Muscle layer of colon (tissue), 2 donors: ENCODE data around the gene GOLGA3.

Experiments
- H3K27ac ChIP-seq: one replicate; pipeline ENCODE4 v1.7.0; 2013; ENCODE audit warnings: low read depth, mild to moderate bottlenecking, low read length, moderate library complexity
- H3K27me3 ChIP-seq, 2 donors: one replicate each; pipeline ENCODE4 v1.7.0; 2013; ENCODE audit warnings: low read length in 2 of 2, mild to moderate bottlenecking in 2 of 2; ENCODE audit not compliant: insufficient read depth in 2 of 2, control insufficient read depth in 1 of 2
- H3K36me3 ChIP-seq: one replicate; pipeline ENCODE4 v1.7.0; 2013; ENCODE audit warnings: mild to moderate bottlenecking, low read length; ENCODE audit not compliant: insufficient read depth
- H3K4me1 ChIP-seq: one replicate; pipeline ENCODE4 v1.7.0; 2013; ENCODE audit warnings: mild to moderate bottlenecking, low read length; ENCODE audit not compliant: insufficient read depth
- H3K4me3 ChIP-seq, 2 donors: one replicate each; pipeline ENCODE4 v1.7.0; 2013; ENCODE audit warnings: low read length in 2 of 2, low read depth in 1 of 2, mild to moderate bottlenecking in 1 of 2, moderate library complexity in 1 of 2
- H3K9ac ChIP-seq: one replicate; pipeline ENCODE4 v1.7.0; 2013; ENCODE audit warnings: low read length
- H3K9me3 ChIP-seq: one replicate; pipeline ENCODE4 v1.7.0; 2013; ENCODE audit warnings: mild to moderate bottlenecking, low read length
- donor health status: abdominal sarcoma.
- donor health status: Adenocarcinoma of cecum.

The GOLGA3 gene

DNA sequence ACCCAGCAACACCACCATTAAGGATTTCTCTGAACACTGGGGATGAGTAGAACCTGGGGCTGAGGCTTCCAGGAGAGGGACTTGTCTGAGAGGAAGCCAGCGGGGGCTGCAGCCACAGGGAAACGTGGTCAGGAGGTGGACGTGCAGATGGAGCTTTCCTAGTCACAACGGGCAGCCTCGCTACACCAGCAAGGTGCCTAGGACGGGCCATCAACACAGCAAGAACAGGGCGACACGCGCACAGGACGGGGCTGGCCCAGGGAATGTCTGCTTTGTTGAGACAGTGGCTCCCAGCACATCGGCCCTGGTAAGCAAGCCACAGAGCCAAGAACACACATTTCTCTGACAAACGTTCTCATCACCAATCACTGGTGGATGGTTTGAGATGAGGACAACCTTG, 92.3 kb downstream of the GOLGA3 start:
- peaks cover 90% of the 10 kb centered on the region for H3K36me3 ChIP-seq

DNA sequence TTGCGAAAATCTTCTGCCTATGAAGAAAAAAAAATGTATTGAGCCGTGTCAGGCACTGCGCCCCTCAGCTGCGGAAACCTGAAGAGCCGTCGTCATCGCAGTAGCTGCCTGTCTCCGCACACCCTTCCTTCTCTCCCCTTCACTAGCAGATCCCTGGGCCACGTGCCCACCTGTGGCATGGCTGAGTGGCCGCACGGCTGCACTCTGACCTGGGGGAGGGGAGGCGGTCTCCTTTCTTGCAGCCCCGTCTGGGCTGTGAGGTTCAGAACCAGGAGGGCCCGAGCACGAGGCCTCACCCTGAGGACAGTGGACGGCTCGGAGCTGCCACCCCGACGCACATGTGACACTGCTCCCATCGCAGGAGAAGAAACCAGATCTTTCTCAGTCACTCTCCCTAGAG, 93.2 kb downstream of the GOLGA3 start:
- H3K9me3 ChIP-seq, result no peaks in the 10 kb centered on the region
- no peaks in the 10 kb centered on the region for H3K27me3 ChIP-seq
- H3K9ac ChIP-seq, result no peak overlapping the region
- no peak overlapping the region for H3K4me3 ChIP-seq
- no peak overlapping the region for H3K27ac ChIP-seq
- H3K4me1 ChIP-seq, result no peaks in the 10 kb centered on the region
- H3K36me3 ChIP-seq, result peaks cover 84% of the 10 kb centered on the region

More for the DNA sequence above, 92.3 kb downstream of the GOLGA3 start:
- Histone ChIP-seq H3K4me3 (no peak overlapping the region), H3K9ac (no peak overlapping the region), H3K27ac (no peak overlapping the region), H3K4me1 (no peaks in the 10 kb centered on the region), H3K9me3 (no peaks in the 10 kb centered on the region), H3K27me3 (no peaks in the 10 kb centered on the region)

- Histone ChIP-seq H3K27me3 (no peaks in the 10 kb centered on the region), H3K9me3 (no peaks in the 10 kb centered on the region), H3K36me3 (peaks cover 81% of the 10 kb centered on the region), H3K4me3 (no peak overlapping the region), H3K27ac (no peak overlapping the region), H3K4me1 (no peaks in the 10 kb centered on the region), H3K9ac (no peak overlapping the region)
Observed at GRCh38 chr12:132734206-132734605, 94.5 kb downstream of the GOLGA3 start.

- H3K4me3 ChIP-seq, result no peak overlapping the region
- no peak overlapping the region for H3K9ac ChIP-seq
- no peaks in the 10 kb centered on the region for H3K4me1 ChIP-seq
- no peaks in the 10 kb centered on the region for H3K9me3 ChIP-seq
- no peak overlapping the region for H3K27ac ChIP-seq
- peaks cover 85% of the 10 kb centered on the region for H3K36me3 ChIP-seq
- H3K27me3 ChIP-seq, result no peaks in the 10 kb centered on the region
Observed at GRCh38 chr12:132731574-132731973, 97.1 kb downstream of the GOLGA3 start.

DNA sequence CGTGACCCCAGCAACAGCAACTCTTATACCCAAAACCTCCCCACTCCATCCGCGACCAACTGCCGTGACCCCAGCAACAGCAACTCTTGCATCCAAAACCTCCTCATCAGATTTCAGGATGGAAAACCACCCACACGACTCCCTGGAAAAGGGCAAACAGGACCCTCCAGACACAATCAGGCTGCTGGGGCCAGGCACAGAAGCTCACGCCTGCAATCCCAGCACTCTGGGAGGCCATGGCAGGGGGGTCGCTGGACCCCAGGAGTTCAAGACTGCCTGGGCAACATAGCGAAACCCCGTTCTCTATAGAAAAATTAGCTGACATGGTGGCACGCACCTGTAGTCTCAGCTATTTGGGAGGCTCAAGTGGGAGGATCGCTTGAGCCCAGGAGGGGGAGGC, 98.3 kb downstream of the GOLGA3 start:
- peaks cover 90% of the 10 kb centered on the region for H3K36me3 ChIP-seq
- no peak overlapping the region for H3K27ac ChIP-seq
- H3K27me3 ChIP-seq, result no peaks in the 10 kb centered on the region
- no peaks in the 10 kb centered on the region for H3K9me3 ChIP-seq
- H3K9ac ChIP-seq, result no peak overlapping the region
- H3K4me1 ChIP-seq, result no peaks in the 10 kb centered on the region
- no peak overlapping the region for H3K4me3 ChIP-seq

DNA sequence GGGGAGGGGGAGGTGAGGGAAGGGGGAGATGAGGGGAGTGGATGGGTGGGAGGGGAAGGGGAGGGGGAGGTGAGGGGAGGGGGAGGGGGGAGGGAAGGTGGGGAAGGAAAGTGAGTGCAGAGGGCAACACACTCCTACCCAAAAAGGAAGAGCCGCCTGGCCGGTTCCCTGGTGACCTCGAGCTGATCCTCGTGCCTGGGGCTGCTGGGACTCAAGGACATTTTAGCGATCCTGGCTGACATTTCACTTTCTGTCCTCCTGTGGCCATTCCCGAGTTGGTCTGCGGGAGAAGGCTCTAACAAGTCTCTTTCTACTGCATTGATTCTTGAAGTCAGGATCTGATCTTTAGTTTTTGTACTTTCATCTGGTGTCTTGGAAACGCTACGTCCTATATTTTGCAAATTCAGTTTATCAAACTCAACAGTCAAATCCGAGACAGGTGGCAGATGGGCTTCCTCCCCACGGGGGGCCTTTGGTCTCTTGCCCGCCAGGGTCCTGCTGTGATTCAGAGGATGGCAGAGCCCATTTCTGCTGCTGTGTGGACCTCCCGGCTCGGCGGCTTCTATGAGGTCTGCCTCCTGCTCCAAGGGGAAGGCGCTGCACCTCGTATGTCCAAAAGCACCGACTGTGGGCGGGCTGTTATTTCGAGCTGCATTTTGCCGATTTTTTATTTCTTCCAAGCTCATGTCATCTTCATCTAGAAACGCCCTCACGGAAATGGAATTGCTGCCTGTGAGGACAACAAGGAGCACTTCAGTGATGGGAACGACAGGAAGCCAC, 98.9 kb downstream of the GOLGA3 start:
- Histone ChIP-seq H3K27me3 (no peaks in the 10 kb centered on the region), H3K9me3 (no peaks in the 10 kb centered on the region), H3K4me3 (no peak overlapping the region), H3K36me3 (peaks cover 90% of the 10 kb centered on the region), H3K4me1 (no peaks in the 10 kb centered on the region), H3K27ac (no peak overlapping the region), H3K9ac (no peak overlapping the region)

DNA sequence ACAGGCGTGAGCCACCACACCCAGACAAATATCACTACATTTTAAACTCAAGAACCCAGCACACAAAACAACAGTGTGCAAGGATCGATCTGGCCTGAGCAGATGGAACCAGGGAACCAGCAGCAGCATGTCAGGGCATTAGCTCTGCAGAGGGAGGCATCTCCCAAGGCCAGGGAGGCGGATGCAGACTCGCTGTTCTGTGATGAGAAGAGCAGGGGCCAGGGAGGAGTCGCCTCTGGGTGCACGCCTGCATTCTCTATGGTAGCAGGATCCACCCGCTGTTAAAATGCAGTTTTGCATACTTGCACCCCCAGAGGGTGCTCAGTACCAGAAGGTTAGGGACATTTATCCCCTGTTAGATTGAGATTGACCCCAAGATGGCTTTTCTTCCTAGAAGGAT, 100.2 kb downstream of the GOLGA3 start:
- Histone ChIP-seq H3K4me3 (no peak overlapping the region), H3K27me3 (no peaks in the 10 kb centered on the region), H3K36me3 (peaks cover 90% of the 10 kb centered on the region), H3K27ac (no peak overlapping the region), H3K9me3 (no peaks in the 10 kb centered on the region), H3K9ac (no peak overlapping the region), H3K4me1 (no peaks in the 10 kb centered on the region)

DNA sequence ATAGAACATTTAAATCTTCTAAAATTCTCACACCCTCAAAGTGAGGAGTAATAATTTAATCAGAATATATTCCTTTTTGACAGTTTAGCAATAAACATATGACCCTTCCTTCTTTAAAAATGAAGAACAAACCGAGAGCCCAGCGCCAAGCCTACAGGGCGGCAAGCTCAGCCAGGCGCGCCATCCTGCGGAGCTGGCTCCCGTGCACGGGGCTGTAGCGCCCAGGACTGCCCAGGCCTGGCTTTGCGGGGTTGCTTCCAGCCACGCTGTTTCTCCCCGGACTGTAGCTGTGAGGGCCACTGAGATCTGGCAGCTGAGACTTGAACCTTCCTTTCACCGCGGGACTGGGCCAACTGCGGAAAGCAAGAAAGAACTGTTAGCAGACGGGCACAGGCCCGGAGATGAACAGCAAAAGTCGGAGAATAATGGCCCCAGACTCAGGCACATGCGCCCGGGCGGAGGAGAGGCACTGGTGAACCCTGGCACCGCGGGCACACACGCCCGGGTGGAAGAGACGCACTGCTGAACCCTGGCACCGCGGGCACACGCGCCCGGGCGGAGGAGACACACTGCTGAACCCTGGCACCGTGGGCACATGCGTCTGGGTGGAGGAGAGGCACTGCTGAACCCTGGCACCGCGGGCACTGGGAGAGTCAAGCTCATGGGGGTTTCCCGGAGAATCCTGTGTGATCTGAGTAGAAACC, 101.4 kb downstream of the GOLGA3 start:
- Histone ChIP-seq H3K4me1 (no peaks in the 10 kb centered on the region), H3K9ac (no peak overlapping the region), H3K9me3 (no peaks in the 10 kb centered on the region), H3K4me3 (no peak overlapping the region), H3K36me3 (peaks cover 87% of the 10 kb centered on the region), H3K27me3 (no peaks in the 10 kb centered on the region), H3K27ac (no peak overlapping the region)

- Histone ChIP-seq H3K27me3 (no peaks in the 10 kb centered on the region), H3K27ac (no peak overlapping the region), H3K9ac (no peak overlapping the region), H3K4me1 (no peaks in the 10 kb centered on the region), H3K9me3 (no peaks in the 10 kb centered on the region), H3K36me3 (peaks cover 78% of the 10 kb centered on the region), H3K4me3 (no peak overlapping the region)
Observed at GRCh38 chr12:132726386-132726785, 102.3 kb downstream of the GOLGA3 start.

DNA sequence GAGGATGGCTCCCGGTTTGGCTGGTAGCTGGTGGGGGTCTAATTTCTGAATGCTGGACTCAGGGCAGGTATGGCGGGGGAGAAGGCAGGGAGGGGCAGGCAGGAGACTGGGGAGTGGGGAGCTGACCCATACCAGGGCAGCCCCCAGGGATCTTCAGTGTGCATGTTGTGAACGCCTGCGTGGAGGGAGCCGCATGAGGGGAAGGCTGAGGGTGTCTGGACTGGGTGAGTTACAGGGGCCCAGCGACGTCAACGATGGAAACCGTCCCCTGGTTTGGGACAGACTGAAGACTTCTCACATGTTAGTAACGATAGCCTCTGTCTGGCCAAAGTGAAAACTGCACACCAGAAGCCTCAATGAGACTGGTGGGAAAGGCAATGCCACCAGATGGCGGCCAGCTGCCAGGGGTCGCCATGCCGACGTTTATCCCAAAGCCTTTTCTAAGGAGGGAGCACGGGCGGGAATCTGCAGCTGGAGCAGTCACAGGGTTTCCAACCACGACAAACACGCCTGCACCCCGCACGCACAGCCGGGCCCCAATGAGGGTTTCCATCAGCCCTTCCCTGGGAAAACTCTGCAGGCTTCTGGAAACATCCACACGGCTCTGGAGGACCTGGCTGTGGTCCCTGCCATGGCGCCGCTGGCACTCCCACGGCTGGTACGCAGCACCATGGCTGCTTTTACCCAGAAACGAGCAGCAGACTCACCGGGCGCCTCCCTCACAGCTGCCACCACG, 104.0 kb downstream of the GOLGA3 start:
- H3K9ac ChIP-seq, result no peak overlapping the region
- no peaks in the 10 kb centered on the region for H3K9me3 ChIP-seq
- no peak overlapping the region for H3K4me3 ChIP-seq
- no peaks in the 10 kb centered on the region for H3K27me3 ChIP-seq
- H3K4me1 ChIP-seq, result no peaks in the 10 kb centered on the region
- no peak overlapping the region for H3K27ac ChIP-seq
- H3K36me3 ChIP-seq, result peaks cover 77% of the 10 kb centered on the region

DNA sequence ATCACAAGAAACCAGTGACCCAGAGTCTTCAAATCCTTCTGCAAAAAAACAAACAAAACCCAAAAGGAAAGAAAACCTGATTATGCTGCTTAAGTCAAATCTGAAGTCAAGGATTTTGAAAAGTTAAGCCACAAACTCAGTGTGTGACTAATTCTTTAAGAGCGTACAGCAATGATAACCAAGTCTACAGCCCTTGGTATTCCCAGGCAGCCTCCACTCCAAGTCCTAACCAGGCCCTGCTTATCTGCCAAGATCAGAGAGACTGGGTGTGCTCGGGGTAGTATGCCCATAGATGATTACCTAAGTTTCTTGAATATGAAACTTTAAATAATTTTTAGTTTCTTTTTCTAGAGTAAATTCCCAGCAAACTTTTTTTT, 104.9 kb downstream of the GOLGA3 start:
- H3K27me3 ChIP-seq, result no peaks in the 10 kb centered on the region
- peaks cover 81% of the 10 kb centered on the region for H3K36me3 ChIP-seq
- no peak overlapping the region for H3K4me3 ChIP-seq
- no peaks in the 10 kb centered on the region for H3K9me3 ChIP-seq
- H3K9ac ChIP-seq, result no peak overlapping the region
- no peak overlapping the region for H3K27ac ChIP-seq
- H3K4me1 ChIP-seq, result no peaks in the 10 kb centered on the region
